Adipose tissue (tissue), 3 donors: ENCODE measurements around the gene RADIL. TPM values are rescaled to one million over a fixed set of nuclear protein-coding genes. Genes with fewer than 3 reads are reported as not detected.

Experiments used
- H3K27ac ChIP-seq: one replicate; pipeline ENCODE4 v1.5.1; 2013; ENCODE audit warnings: low read depth, low read length
- WGBS, 3 donors: extraction: QIAGEN DNeasy Blood & Tissue Kit; methylation state at CpG; one replicate each; pipeline ENCODE4 v1.1.7; 2013; 5-methylcytosine and 5-hydroxymethylcytosine counted together
- polyA plus RNA-seq, 3 donors: library from polyadenylated mRNA; stranded (reverse); fragments of 200-250 nt; gene quantifications; one replicate each; pipeline ENCODE4 v1.2.3, GENCODE V29; 2013
- donor health status: healthy with polysubstance abuse.
- donor health status: Bipolar disorder and iron deficiency.
- donor health status: healthy.

Gene RADIL
- polyA plus RNA-seq, 3 donors: 1.9 to 6.2 (median 3.2) TPM

DNA sequence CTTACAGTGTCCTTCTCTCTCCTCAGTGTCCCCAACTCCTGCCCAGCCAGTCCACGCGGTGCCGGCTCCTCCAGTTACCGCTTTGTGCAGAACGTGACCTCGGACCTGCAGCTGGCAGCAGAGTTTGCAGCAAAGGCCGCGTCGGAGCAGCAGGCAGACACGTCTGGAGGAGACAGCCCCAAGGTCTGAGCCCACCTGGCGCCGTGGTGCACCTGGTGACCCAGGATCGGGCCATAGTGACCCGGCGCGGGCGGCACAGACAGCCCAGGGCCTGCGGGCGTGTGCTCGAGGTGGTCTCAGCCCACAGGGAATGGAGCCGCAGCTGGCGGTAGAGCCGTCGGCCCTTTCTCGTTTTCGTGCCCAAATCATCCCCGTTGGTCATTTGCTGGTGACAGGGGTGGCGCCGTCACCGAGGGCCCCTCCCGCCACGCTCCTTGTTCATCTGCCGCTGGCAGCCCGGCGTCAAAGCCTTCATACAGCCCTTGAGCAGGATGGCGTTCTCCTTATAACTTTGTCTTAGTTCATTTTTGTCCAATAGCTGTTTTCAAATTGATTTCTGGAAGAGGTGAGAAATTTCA lies 129.0 kb downstream of the RADIL start:
- no peak overlapping the region for H3K27ac ChIP-seq
- 93 to 94% (median 94%) methylated on average over 36 of the region's 36 CpGs for WGBS, 3 donors

DNA sequence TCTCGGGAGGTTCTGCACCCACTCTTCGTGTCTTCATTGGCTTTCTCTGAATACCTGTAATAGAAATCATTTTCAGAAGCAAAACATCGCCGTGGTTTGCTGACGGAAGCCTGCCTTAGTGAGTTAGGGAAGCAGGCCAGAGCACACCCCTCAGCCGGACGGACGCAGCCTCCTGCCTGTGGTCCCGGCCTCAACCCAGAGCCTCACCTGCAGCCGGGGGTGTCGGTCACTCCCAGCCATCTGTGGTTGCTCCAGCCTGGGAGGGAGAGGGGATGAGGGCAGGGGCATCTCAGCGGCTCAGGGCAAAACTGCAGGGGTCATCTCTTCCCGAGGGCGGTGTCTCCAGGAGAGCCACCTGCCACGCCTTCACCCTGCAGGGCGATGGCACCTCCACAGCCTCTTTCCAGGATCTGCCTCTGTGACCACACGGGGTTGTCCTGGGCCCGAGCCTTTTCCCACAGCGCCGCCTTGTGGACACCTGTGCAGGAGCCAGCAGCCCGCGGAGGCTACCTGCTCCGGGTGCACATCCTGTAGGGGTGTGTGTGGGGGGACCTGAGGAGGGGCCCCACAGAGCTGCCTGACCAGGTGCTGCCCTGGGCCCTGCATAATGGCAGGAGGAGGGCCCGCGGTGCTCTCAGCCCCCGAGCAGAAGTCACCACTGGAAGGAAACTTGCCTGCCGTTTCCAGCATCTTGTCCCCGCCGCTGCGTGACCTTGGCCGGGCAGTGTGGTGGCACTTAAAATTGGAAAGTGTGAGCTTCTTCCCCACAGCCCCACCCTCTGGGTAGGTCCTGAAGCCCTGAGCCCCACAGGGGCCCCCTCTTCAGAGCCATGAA lies 129.7 kb downstream of the RADIL start:
- H3K27ac ChIP-seq: no peak overlapping the region
- whole genome bisulfite sequencing, 3 donors: 47 to 54% (median 52%) methylated on average over 31 of the region's 31 CpGs

DNA sequence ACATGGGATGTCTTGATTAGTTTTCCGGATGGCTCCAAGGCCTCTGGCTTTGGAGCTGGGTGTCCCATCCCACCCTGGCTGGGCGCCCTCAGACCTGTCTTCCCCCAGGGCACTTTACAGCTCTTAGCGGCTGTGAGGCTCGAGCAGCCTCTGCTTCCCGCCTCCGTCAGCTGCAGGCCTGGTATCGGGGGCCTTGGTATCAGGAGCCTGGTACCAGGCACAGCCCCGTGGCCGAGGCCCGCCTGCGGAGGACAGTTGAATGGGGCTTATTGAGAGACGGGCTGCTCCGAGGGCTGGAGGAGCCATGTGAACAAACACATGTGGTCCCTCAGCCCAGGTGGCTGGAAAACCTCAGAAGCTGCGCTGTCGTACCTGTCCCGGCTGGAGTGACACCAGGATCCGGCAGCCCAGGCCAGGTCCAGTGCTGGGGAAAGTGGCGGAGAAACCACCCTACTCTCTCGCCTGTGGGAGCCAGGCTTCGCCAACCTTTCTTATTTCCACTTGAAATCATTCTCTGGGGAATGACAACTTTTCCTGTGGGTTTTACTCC lies 132.0 kb downstream of the RADIL start:
- no peak overlapping the region for H3K27ac ChIP-seq
- WGBS, 3 donors: 61 to 96% (median 93%) methylated on average over 20 of the region's 20 CpGs

DNA sequence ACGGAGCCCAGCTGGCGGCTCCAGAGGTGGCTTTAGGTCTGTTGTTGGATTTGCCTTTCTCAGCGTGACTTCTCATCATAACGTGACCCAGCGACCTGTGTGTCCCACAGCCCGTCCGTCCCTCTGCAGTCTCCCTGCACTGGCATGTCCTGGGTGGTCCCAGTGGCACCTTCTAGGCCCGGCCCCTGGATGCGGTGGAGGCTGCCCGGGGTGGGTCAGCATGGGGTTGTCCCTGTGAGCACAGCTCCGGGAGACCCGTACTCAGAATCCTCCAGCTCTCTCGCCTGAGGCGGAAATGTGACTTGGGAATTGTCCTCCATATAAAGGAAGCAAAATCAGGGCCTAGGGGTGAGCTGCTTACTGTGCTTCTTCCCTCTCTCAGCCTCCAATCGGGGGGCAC lies 133.7 kb downstream of the RADIL start:
- no peak overlapping the region for H3K27ac ChIP-seq
- WGBS, 3 donors: 79 to 91% (median 88%) methylated on average over 14 to 15 of the region's 15 CpGs

DNA sequence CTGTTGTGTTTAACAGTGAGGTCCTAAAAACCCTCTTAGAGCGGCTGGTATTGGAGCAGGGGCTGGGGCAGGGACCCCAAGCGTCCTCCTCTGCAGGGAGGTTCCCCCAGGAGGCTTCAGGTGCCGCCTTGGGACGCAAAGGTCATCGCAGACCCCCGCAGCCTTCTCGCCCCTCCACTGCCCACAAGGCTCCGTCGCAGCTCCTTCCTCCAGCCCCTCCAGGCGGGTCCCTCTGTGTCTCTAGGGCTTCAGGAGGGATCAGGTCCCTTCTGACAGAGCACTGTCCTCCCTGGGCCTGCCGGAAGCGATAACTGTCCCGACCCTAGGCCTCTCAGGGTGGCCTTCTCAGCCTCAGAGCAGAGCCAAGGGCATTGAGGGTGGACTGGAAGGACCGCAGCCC lies 134.2 kb downstream of the RADIL start:
- 93% methylated on average over 14 of the region's 14 CpGs for WGBS, 3 donors
- no peak overlapping the region for H3K27ac ChIP-seq

Other genes starting within 250 kb of the RADIL start
- gene FOXK1, start 201.4 kb downstream of the RADIL start, polyA plus RNA-seq: 1 to 10 TPM; 4.7 to 9.1 (median 7.8) TPM
- 10 to 100 TPM; 19.6 to 41.5 (median 35.0) TPM for gene AP5Z1, start 108.1 kb downstream of the RADIL start, polyA plus RNA-seq
- gene PAPOLB, start 21.7 kb downstream of the RADIL start, polyA plus RNA-seq: not detected
- gene MMD2, start 75.5 kb upstream of the RADIL start, polyA plus RNA-seq: not detected
- 1 to 10 TPM; 2.1 to 2.9 (median 2.8) TPM for gene RBAK, start 162.1 kb upstream of the RADIL start, polyA plus RNA-seq